HG03460 (cell line): ENCODE results near the gene TMC2.
"Not testable (repeated sequence)": the region's sequence is repeated elsewhere in the genome, so short reads cannot be mapped to it uniquely, and the experiment has no call there.

Source experiments
- ATAC-seq: cut with Tn5 transposase; IDR thresholded peaks from one replicate; pipeline ENCODE4 v1.9.1; 2021; ENCODE audit not compliant: unreplicated experiment

Gene TMC2

GRCh38 chr20:2658414-2659354 lies 122.3 kb downstream of the TMC2 start:
- ATAC-seq = no peak

DNA sequence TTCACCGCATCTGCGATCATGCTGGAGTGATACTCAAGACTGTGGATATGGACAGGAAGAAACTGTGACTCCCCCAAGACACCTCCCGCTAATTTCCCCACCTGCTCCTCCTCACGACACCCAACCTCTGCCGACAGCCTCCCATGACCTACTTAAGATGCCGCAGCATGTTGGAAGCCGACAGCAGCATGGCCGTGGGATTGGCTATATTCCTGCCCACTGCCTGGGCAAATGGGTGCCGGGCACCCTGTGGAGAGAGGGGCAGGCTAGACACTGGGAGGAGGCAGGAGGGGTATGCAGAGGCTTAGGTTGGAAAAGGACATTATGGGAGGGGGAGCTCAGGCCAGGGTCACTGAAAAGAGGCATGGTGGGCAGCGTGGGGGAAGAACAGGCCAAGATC lies 123.2 kb downstream of the TMC2 start:
- no peak for ATAC-seq

DNA sequence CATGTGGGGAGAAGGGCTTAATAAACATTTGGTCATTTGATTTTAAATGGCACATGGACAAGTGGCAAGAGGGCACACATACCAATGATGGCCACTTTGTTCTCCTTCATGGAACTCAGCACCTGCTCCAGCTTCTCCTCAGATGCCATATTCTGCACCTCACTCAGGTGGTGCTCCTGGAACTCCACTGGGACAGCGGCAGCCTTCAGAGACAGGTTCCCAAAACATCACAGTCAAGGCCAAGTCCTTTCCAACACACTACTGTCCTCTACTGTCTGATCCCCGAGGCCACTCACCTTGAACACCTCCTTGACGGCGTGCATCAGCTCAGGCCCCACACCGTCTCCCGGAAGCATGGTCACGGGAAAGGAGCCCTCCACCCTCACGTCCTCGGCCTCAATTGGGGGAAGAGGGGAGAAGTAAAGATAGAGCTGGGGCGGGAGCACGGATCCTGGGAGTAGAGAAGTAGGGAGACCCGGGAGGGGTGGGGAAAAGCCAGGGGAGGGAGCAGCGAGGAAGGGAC lies 127.1 kb downstream of the TMC2 start:
- no peak for ATAC-seq

DNA sequence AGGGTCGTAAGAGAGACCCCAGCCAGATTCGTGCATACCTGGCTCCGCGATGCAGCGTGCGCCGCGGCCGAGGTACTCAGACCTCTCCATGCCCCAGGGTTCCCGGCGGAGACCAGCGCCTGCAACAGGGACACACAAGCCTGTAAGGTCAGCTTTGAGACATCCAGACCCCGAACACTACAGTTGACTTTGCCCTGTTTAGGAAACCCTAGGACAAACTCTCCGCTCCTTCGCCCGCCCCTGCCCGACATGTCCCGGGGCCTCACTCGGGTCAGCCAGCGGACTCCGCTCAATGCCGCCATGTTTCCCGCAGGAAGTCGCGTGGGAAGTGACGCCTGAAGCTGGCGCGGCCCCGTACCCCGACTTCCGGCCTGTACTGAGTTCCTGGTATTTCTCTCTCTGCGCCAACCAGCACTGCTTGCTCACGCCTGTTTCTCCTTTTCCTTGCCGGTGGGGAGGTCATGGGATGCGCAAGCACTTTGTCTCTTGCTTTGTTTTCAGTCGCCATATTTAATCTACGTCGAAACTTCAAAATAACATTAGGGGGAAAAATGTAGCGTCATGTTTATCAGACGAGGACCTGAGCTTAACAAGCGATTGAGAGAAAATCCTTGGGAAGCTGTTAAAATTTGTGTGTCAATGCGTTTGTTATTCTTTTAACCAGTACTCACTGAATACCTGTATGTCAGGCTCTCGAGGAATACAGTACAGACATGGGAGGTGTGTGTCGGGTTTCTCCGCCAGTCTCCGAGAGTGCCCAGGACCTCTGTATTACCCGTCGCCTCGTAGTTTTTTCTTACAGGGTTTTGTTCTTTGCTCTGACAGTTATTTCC lies 127.7 kb downstream of the TMC2 start, which contains the start of gene IDH3B:
Gene IDH3B (minus strand): TSS at position 330 of the 833 bp plus-strand sequence. CDS start 28 bp downstream, at position 302.
- ATAC-seq = peak; percentile 89

DNA sequence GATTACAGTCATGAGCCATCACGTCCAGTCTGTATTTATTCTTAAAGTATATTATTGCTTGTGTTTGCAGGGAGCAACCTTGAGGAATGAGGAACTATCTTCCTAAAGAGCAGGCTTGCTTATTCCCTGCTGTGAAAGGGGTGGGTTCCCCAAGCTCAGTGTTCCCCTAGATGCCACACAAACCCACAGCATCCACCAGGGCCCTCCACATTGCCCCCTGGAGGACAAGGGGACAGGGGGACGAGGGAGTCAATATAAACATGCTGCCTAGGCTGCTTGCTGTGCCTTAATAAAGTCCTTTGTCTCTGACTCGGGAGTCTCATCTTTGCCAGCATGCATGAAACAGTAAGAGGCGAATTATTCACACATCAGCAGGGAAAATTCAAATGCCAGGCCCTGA lies 135.6 kb downstream of the TMC2 start:
- no peak for ATAC-seq

- ATAC-seq = no peak
Observed at GRCh38 chr20:2672446-2672845, 136.1 kb downstream of the TMC2 start.

- ATAC-seq = no peak
Observed at GRCh38 chr20:2673453-2673852, 137.1 kb downstream of the TMC2 start.

DNA sequence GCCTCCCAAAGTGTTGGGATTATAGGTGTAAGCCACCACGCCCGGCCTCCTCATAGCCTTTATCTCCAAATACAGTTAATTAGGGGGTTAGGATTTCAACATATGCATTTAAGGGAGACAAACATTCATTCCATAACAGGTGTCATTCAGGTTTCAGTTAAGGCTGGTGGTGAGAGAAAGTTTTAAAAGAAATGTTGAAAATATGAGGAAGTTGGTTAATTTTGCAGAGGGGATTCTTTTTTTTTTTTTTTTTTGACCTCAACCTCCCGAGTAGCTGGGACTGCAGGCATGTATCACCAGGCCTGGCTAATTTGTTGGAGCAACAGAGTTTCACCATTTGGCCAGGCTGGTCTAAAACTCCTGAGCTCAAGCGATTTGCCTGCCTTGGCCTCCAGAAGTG lies 143.7 kb downstream of the TMC2 start:
- ATAC-seq = no peak

DNA sequence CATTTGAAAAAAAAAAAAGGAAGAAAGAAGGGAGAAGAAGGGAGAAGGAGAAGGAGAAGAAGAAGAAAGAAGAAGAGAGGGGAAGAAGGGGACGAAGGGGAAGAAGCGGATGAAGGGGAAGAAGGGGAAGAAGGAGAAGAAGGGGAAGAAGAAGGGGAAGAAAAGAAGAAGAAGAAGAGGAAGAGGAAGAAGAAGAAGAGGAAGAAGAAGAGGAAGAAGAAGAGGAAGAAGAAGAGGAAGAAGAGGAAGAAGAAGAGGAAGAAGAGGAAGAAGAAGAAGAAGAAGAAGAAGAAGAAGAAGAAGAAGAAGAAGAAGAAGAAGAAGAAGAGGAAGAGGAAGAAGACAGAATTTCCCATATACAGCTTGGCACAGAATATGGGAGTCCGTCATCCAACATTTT lies 145.7 kb downstream of the TMC2 start:
- ATAC-seq = not testable (repeated sequence)

DNA sequence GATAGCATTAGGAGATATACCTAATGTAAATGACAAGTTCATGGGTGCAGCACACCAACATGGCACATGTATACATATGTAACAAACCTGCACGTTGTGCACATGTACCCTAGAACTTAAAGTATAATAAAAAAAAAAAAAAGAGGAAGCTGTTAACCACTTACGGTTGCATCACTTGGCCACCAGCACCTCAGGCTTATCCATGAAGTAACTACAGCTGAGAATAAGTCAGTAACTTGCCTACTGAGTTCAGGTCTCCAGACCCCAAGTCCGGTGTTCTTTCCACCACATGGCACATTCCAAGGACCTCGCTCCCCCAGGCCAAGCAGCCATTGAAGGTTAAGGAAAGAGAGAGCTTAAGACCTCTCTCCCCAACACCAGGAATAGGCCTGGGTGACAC lies 148.4 kb downstream of the TMC2 start:
- ATAC-seq = not testable (repeated sequence)

GRCh38 chr20:2687514-2687913 lies 151.1 kb downstream of the TMC2 start:
- no peak for ATAC-seq

GRCh38 chr20:2688041-2688591 lies 151.7 kb downstream of the TMC2 start:
- ATAC-seq = no peak

DNA sequence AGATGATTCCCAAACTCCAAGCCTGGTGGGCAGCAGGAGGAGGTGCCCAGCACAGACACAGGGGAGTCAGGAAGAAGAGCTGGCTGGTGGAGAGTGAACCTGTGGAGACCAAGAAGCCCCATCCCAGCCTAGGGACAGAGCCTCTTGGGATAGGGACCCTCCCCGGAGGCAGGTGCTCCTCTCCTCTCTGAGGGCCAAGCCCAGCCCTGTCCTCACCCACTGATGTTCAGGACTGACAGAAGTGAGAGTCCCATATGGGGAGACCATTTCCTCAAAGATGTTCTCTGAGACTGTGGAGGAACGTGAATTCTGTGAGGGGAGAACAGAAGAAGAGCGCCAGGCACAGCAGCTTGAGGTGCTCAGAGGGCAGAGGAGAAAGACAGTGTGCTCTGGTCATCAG lies 153.8 kb downstream of the TMC2 start:
- no peak for ATAC-seq

DNA sequence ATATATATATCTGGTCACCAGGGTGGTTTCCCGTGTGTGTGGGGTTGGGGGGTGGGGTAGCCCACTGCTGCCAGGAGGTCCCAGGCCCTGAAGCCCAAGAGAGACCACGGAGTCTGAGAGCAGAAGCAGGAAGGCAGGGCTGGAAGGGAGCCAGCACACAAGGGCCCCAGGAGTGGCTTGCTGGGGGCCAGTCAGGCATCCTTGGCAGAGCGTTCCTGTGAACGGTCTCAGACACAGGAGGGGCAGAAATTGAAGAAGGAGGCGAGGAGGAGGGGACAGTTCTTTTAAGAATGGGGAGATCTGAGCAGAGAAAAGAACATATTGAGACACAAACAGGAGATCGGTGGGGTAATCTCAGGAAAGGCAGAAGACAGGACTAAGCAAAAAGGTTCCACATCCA lies 154.3 kb downstream of the TMC2 start:
- no peak for ATAC-seq

DNA sequence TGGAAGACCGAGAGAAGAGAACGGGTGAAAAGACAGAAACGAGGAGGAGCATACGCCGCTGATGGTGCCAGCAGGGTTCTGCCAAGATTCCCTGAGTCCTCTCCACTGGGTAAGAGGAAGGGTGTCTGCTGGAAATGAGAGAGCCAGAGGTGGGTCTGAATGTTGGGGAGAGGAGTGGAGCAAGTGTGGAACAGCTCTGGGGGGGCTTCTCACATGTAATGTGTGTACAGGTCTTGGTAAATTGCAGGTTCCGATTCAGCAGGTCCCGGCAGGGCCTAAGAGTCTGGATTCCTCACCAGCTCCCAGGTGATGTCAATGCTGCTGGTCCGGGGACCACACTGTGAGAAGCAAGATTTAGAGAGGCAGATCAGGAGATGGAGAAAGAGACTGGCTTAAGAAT lies 154.8 kb downstream of the TMC2 start:
- no peak for ATAC-seq
